PC-9 (cell line): ENCODE results near the gene FCGR3B.
"Not testable (repeated sequence)": the region's sequence is repeated elsewhere in the genome, so short reads cannot be mapped to it uniquely, and the experiment has no call there.

ENCODE experiments used
- EZH2 ChIP-seq: fragments of 200-600 bp; sonication (generic); IDR thresholded peaks from 2 replicates; pipeline ENCODE4 v1.8.0; 2017; ENCODE audit warnings: antibody characterized with exemption, low read depth
- TF ChIP-seq, protein P1 (sequence below): fragments of 200-600 bp; sonication (generic); conservative IDR thresholded peaks from 2 replicates; pipeline ENCODE4 v1.6.1; 2017; ENCODE audit warnings: mixed run types, antibody characterized with exemption, mild to moderate bottlenecking, moderate library complexity

- TF ChIP-seq, protein P1, sequence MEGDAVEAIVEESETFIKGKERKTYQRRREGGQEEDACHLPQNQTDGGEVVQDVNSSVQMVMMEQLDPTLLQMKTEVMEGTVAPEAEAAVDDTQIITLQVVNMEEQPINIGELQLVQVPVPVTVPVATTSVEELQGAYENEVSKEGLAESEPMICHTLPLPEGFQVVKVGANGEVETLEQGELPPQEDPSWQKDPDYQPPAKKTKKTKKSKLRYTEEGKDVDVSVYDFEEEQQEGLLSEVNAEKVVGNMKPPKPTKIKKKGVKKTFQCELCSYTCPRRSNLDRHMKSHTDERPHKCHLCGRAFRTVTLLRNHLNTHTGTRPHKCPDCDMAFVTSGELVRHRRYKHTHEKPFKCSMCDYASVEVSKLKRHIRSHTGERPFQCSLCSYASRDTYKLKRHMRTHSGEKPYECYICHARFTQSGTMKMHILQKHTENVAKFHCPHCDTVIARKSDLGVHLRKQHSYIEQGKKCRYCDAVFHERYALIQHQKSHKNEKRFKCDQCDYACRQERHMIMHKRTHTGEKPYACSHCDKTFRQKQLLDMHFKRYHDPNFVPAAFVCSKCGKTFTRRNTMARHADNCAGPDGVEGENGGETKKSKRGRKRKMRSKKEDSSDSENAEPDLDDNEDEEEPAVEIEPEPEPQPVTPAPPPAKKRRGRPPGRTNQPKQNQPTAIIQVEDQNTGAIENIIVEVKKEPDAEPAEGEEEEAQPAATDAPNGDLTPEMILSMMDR = not testable (repeated sequence)
- not testable (repeated sequence) for TF ChIP-seq EZH2
Measured at GRCh38 chr1:161671045-161672020, 40.4 kb upstream of the FCGR3B start.
